HG02571 (cell line): ENCODE results near the gene ZFPM1.

ENCODE experiments used
- ATAC-seq: cut with Tn5 transposase; IDR thresholded peaks from one replicate; pipeline ENCODE4 v1.9.1; 2021; ENCODE audit warnings: mild to moderate bottlenecking, moderate library complexity; ENCODE audit not compliant: unreplicated experiment

Gene ZFPM1

GRCh38 chr16:88525663-88525990, 72.5 kb downstream of the ZFPM1 start:
- ATAC-seq, result no peak

DNA sequence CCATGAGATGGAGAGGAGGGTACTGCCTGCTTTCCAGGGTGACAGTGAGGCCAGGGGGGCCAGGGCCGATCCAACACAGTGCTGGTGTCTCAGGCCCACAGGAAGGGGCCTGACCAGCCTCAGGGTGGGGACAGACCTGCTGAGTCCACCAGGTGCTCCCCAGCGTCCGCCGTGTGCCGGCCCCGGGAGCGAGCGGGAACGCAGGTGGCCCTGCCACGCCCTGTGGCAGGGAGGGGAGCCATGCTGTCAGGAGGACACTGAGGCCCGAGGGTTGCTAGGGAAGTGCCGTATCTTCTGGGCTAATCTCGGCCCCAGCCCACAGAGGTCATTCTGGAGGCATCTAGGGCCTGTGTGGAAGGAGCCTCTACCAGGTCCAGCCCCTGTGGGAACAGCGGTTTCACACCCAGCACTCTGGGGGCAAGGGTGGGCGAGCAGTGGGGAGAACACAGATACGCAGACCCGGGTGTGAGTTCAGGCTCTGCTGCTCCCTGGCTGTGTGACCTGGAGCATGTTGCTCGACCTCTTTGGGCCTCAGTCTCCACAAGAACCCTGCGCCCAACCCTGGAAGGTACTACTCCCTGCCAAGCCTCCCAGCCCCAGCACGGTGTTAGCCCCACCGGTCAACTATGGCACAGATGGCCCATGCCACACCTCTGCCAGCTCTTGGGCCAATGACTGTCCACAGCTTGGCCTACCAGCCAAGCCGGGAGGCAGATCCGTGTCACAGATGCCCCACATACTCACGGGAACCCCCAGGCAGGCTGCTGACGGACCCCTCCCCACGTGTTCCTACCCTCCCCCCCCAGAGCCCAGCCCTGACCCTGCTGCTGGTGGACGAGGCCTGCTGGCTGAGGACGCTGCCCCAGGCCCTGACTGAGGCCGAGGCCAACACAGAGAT, 73.2 kb downstream of the ZFPM1 start:
- no peak for ATAC-seq

- no peak for ATAC-seq
These were observed 73.8 kb downstream of the ZFPM1 start for GRCh38 chr16:88526906-88527185.

- peak; percentile 53 for ATAC-seq
These were observed 74.3 kb downstream of the ZFPM1 start for GRCh38 chr16:88527186-88527936.

DNA sequence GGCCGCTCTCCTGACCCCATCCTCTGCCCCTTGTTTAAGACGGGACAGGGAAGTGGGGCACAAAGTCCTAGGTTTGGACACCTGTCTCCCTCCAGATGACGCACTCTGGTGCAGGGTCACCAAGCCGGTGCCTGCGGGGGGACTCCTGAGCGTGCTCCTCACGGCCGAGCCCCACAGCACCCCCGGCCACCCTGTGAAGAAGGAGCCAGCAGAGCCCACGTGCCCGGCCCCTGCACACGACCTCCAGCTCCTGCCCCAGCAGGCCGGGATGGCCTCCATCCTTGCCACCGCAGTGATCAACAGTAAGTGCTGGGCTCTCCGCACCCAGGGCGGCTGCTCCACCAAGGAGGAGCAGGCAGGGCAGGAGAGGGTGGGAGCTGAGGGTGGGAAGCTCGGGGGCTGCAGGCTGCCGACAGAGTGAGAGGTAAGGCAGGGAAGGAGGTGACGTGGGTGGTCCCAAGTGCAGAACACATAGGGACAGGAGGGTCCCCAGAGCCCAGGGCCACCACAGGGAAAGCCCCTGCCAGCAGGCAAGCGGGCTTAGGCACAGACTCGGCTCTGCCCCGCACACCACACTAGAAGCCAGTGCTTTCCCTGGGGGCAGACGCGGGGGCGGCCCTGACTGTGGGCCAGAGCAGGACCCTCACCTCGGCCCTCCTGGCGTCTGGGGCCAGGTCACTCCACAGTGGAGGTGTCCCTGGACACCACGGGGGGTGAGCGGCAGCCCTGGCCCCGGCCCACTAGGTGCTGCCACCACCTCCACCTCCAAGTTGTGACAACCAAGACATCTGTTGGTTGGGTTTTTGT, 75.1 kb downstream of the ZFPM1 start:
- ATAC-seq, result no peak

DNA sequence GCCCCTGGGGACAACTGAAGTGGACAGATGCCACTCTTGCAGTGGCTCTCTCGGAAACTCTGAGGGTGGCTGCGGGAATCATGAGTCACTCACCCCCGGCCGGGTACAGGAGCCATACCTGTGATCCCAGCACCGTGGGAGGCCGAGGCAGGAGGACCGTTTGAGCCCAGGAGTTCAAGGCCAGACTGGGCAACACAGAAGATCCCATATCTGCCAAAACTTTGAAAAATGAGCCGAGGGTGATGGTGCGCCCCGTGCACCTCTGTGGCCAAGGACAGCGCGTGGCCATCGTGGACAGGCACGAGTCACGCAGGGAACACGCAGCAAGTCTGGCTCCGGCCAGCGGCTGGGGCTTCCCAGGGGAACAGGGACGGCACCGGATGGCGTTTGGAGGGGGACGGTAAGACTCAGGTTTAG, 75.8 kb downstream of the ZFPM1 start:
- no peak for ATAC-seq

DNA sequence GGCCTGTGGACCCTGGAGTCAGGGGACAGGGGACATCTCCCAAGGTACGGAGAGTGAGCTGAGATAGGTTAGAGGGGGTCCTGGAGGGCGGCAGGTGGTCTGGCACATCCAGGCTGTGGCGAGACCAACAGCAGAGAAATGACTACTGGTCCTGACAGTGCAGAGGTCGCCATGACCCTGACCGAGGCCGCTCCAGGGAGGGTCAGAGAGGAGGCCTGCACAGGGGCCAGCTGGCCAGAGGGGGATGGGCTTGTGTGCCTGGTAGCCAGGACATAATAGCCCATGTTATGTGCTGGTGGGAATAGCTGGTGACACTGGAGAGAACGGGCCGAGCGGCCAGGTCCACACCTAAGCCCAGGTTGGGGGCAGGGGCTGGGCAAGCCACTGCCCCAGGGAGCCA, 76.5 kb downstream of the ZFPM1 start:
- no peak for ATAC-seq

DNA sequence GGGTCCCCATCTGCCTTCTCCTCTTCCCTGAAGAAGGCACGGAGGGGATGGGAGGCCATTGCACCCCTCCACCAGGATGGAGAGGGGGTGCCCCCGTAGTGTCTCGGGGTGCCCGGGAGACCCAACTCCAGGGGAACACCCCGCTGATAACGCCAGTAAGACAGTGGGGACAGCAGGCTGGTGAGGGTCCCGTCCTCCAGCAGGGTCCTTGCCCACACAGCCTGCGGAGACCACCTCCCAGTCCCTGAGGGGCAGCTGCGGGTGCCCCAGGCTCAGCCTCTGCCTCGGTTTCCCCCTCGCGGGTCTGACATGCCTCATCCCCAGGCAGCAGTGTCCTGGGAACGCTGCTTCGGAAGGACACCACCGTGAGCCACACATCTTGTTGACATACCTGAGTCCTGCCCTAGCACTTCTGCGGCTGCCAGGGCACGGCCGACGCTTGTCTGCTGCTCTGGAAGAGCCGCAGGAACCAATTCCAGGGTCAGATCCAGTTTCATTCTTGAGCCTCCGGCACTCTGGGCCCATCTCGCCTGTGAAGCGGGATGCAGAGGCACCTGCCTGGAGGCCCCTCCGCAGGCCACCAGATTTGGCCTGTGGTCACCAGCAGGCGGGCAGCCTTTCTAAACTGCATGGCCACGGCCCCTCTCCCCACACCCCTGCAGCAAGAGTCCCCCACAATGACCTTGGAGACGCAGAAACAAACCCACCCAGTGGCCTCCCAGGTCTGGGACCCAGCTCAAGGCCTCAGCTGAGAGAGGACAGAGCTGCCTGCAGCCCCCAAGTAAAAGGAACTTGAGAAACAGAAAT, 77.2 kb downstream of the ZFPM1 start:
- no peak for ATAC-seq

GRCh38 chr16:88530858-88531203, 77.8 kb downstream of the ZFPM1 start:
- ATAC-seq, result no peak

- ATAC-seq, result no peak
These were observed 78.3 kb downstream of the ZFPM1 start for GRCh38 chr16:88531346-88531745.

- ATAC-seq, result no peak
These were observed 78.9 kb downstream of the ZFPM1 start for GRCh38 chr16:88531931-88532433.

DNA sequence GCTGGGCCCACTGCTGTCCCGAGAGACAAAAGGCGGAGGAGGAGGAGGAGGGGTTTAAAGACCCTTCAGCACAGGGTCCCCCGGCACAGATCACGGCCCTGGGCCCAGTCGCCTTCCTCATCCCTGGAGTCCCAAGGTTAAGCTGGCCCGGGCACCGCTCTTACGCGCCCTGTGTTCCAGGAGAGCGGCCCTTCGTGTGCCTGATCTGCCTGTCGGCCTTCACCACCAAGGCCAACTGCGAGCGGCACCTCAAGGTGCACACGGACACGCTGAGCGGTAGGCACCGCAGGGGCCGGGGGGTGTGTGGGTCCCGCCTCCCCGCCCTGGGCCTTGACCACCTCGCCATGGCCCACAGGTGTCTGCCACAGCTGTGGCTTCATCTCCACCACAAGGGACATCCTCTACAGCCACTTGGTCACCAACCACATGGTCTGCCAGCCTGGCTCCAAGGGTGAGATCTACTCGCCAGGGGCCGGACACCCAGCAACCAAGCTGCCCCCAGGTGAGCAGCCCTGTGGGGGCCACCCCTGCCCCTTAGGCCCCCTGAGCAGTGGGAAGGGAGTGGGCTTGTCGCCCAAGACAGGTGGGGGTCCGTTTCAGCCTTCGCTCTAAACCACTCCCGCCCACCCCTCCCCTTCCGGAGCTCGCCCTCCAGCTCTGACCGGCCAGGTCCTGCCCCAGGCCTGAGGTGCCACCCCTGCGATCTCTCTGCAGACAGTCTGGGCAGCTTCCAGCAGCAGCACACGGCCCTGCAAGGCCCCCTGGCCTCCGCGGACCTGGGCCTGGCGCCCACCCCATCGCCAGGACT, 79.6 kb downstream of the ZFPM1 start:
- ATAC-seq, result no peak

GRCh38 chr16:88533381-88533917, 80.4 kb downstream of the ZFPM1 start:
- no peak for ATAC-seq

DNA sequence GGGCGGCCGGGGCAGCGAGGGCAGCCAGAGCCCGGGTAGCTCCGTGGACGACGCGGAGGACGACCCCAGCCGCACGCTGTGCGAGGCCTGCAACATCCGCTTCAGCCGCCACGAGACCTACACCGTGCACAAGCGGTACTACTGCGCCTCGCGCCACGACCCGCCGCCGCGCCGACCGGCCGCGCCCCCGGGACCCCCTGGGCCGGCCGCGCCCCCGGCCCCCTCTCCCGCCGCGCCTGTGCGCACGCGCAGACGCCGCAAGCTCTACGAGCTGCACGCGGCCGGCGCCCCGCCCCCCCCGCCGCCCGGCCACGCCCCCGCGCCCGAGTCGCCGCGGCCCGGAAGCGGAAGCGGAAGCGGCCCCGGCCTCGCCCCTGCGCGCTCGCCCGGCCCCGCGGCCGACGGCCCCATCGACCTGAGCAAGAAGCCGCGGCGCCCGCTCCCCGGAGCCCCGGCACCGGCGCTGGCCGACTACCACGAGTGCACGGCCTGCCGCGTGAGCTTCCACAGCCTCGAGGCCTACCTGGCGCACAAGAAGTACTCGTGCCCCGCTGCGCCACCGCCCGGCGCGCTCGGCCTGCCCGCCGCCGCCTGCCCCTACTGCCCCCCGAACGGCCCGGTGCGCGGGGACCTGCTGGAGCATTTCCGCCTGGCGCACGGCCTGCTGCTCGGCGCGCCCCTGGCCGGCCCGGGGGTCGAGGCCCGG, 81.0 kb downstream of the ZFPM1 start:
- ATAC-seq, result peak; percentile 59

DNA sequence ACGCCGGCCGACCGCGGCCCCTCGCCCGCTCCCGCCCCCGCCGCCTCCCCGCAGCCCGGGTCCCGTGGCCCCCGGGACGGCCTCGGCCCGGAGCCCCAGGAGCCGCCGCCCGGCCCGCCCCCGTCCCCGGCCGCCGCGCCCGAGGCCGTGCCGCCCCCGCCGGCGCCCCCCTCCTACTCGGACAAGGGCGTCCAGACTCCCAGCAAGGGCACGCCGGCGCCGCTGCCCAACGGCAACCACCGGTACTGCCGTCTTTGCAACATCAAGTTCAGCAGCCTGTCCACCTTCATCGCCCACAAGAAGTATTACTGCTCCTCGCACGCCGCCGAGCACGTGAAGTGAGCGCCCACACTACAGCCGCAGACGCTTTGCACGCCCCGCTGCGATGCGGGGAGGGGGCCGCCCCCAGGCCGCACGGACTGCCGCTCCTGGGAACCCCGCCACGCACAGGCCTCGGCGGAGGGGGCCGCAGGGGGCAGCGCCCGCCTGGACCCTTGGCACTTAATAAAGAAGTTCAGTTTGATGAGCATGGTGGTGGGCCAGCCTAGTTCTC, 81.6 kb downstream of the ZFPM1 start:
- peak; percentile 8 for ATAC-seq

DNA sequence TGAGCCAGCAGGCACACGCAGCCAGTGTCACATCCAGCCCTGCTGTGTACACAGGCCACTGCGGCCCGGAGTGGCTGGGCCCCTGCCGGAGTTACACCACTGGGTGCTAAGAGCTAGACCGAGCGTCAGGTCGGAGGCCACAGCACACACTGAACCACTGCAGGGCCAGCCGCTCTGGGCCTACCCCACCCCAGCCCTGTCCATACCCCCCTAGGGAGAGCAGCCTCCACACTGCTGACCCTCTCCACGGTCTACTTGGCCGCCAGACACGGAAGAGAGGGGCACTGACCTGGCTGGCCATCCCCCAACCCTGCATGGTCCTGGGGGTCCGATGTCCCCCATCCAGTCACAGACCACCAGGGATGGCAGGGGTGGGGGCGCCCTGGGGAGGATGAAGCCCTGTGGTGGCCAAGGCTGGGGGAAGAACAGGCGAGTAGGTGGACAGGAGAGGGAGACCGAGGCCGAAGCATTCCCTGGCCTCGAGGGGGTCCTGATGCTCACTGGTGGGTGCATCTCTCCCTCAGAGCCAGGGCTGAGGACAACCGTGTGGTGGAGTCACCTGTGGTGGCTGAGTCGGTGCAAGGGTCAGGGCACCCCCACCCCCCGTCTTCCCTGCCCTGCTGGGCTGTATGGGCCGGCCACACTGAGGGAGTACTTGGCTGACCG, 82.2 kb downstream of the ZFPM1 start:
- ATAC-seq, result no peak

DNA sequence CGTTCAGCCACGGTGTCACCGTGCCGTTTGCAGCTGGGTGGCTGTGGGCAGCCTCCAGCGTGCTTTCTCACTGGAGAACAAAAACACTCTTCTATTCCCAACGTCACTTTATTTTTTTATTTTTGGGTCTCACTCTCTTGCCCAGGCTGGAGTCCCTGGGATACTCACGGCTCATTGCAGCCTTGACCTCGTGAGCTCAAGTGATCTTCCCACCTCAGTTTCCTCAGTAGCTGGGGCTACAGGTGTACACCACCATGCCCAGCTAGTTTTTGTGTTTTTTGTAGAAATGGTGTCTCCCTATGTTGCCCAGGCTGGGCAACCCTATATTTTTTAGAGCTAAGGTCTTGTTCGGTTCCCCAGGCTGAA, 82.8 kb downstream of the ZFPM1 start:
- ATAC-seq, result no peak

DNA sequence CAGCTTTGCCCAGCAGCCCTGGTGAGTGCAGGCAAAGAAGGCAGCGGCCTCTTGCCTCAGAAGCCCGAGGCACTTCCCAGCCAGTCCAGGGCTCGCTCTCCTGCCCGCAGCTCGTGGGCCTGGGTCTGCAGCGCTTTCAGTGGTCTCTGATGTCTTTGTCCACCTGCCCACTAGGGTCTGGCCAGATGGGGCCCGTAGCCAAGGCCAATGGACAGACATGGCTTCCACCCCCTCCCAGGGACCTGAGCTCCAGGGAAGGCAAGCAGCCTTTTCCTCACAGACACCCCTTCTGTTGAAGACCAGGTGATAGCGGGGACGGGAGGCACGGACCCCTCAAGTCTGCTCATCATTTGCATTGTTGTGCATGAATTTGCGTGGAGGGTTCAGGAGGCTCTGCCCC, 83.4 kb downstream of the ZFPM1 start:
- ATAC-seq, result no peak
